ENCODE results near the gene FAM169A. TPM values are rescaled to one million over a fixed set of nuclear protein-coding genes. Genes with fewer than 3 reads are reported as not detected.

Gene FAM169A, protein sequence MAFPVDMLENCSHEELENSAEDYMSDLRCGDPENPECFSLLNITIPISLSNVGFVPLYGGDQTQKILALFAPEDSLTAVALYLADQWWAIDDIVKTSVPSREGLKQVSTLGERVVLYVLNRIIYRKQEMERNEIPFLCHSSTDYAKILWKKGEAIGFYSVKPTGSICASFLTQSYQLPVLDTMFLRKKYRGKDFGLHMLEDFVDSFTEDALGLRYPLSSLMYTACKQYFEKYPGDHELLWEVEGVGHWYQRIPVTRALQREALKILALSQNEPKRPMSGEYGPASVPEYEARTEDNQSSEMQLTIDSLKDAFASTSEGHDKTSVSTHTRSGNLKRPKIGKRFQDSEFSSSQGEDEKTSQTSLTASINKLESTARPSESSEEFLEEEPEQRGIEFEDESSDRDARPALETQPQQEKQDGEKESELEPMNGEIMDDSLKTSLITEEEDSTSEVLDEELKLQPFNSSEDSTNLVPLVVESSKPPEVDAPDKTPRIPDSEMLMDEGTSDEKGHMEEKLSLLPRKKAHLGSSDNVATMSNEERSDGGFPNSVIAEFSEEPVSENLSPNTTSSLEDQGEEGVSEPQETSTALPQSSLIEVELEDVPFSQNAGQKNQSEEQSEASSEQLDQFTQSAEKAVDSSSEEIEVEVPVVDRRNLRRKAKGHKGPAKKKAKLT
- 23.2 TPM for total RNA-seq (2021; ENCODE audit: unreplicated experiment)
- 4.2 and 6.5 TPM in 2 replicates for polyA plus RNA-seq (2012)
- Bru-seq, nascent RNA: percentile 84 among the genes with signal in this experiment
- percentile 84 among the genes with signal in this experiment for BruChase-seq, experiment 1, labeled RNA remaining after a 6-hour chase
- percentile 83 among the genes with signal in this experiment for BruChase-seq, experiment 2, labeled RNA remaining after a 2-hour chase
- long read RNA-seq, full-length matches to known transcripts: 3 of 54 reads
- long read RNA-seq, partial matches to known transcripts: 2 of 54 reads
- long read RNA-seq, other reads (novel, unspliced or antisense): 49 of 54 reads

DNA sequence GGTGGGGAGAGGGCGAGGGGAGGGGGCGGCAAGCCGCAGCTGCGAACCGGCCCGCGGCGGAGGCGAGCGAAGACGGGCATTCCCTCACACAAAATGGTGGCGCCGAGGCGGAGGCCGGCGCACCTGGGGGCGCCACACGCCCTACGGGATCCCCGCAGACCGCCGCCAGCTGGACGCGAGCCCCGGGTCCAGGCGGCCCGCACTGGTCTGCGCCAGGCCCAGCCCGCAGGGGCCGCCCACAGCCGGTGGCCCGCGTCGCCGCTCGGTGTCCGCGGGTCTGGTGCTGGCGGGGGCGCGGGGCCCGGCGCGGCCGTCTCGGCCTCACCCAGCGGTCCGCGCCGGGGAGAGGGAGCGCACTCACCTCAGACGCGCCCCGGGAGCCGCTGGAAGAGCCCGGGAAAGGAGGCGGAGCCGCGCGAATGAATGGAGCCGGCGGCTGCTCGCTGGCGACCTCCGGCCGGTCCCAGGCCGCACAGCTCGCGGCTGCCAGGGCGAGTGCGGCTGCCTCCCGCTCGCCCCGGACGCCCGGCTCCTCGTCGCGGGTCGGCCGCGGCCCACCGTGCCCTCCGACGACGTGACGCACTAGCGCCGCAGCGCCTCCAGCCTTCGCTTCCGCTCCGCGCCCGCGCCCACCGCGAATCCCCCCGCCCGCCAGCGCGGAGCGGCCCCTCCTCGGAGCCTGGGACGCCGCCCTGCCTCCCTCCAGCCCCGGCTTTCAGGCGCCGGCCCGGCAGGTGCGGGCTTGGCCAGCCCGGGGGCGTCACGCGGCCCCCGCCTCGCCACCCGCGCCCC, at the start of gene FAM169A:
TSS of gene FAM169A (minus strand) at position 584 of the 792 bp plus-strand sequence. CDS start 24,711 bp downstream, outside the sequence.
- DNase-seq (ENCODE audit: low read depth, low spot score) (no peak), ATAC-seq (peak; percentile 77)
- H3K9ac ChIP-seq (ENCODE audit: low read length): peak within 1 kb of the TSS; percentile 92
- H3K27ac ChIP-seq (ENCODE audit: low read depth, low read length): peak within 1 kb of the TSS; percentile 84
- ChIA-PET POLR2A (no interaction called here), CTCF (no interaction called here), RAD21 (ENCODE audit: low non-redundant PET in 1 of 2, low total read pairs in 2 of 2, uncharacterized antibody in 2 of 2, unreplicated experiment in 2 of 2) (no interaction called here)
- no TSS peak for BruUV-seq (replicated peaks)
- H3K79me2 ChIP-seq (ENCODE audit: insufficient read depth, low read length): peaks cover 47% of the 10 kb centered on the region
- H3K4me3 ChIP-seq (replicated peaks in 1 of 2; ENCODE audit: low read depth in 1 of 2, low read length in 2 of 2): peak within 1 kb of the TSS; percentile 75 to 91
- no peaks in the 10 kb centered on the region for H4K20me1 ChIP-seq (ENCODE audit: insufficient read depth)
- no peaks in the 10 kb centered on the region for H3K9me2 ChIP-seq (ENCODE audit: insufficient read depth)
- H3K4me1 ChIP-seq (ENCODE audit: control insufficient read depth in 1 of 2, insufficient read depth in 2 of 2, low read length in 2 of 2): peaks cover 8 to 19% of the 10 kb centered on the region in 2 experiments; a peak in 3 of 4 replicates
- H3K4me2 ChIP-seq (ENCODE audit: low read length): peak within 1 kb of the TSS; percentile 98
- no peaks in the 10 kb centered on the region for H3K36me3 ChIP-seq (ENCODE audit: control insufficient read depth in 1 of 2, insufficient read depth in 2 of 2, low read length in 2 of 2)
- no peaks in the 10 kb centered on the region for H3K27me3 ChIP-seq (ENCODE audit: insufficient read depth, low read length)
- H2AFZ ChIP-seq (ENCODE audit: low read depth, low read length, poor library complexity, severe bottlenecking): peak within 1 kb of the TSS; percentile 92
- intact Hi-C loops (cut with micrococcal nuclease): no loop called here
- H3K9me3 ChIP-seq (ENCODE audit: control insufficient read depth in 1 of 2, insufficient read depth in 1 of 2, low read depth in 1 of 2, low read length in 2 of 2): no peaks in the 10 kb centered on the region
- no peak for TF ChIP-seq EGR1 (IDR thresholded peaks at IDR 0.05; ENCODE audit: low read depth)
- TF ChIP-seq, protein P1, sequence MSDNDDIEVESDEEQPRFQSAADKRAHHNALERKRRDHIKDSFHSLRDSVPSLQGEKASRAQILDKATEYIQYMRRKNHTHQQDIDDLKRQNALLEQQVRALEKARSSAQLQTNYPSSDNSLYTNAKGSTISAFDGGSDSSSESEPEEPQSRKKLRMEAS (IDR thresholded peaks at IDR 0.05): peak; percentile 47
- TF ChIP-seq, protein P2, sequence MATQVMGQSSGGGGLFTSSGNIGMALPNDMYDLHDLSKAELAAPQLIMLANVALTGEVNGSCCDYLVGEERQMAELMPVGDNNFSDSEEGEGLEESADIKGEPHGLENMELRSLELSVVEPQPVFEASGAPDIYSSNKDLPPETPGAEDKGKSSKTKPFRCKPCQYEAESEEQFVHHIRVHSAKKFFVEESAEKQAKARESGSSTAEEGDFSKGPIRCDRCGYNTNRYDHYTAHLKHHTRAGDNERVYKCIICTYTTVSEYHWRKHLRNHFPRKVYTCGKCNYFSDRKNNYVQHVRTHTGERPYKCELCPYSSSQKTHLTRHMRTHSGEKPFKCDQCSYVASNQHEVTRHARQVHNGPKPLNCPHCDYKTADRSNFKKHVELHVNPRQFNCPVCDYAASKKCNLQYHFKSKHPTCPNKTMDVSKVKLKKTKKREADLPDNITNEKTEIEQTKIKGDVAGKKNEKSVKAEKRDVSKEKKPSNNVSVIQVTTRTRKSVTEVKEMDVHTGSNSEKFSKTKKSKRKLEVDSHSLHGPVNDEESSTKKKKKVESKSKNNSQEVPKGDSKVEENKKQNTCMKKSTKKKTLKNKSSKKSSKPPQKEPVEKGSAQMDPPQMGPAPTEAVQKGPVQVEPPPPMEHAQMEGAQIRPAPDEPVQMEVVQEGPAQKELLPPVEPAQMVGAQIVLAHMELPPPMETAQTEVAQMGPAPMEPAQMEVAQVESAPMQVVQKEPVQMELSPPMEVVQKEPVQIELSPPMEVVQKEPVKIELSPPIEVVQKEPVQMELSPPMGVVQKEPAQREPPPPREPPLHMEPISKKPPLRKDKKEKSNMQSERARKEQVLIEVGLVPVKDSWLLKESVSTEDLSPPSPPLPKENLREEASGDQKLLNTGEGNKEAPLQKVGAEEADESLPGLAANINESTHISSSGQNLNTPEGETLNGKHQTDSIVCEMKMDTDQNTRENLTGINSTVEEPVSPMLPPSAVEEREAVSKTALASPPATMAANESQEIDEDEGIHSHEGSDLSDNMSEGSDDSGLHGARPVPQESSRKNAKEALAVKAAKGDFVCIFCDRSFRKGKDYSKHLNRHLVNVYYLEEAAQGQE (IDR thresholded peaks at IDR 0.05; ENCODE audit: low read depth): no peak
- no peak for TF ChIP-seq EZH2phosphoT487 (IDR thresholded peaks at IDR 0.05; ENCODE audit: borderline replicate concordance)
- TF ChIP-seq YY1 (IDR thresholded peaks at IDR 0.05; ENCODE audit: extremely low read depth, insufficient replicate concordance, low read depth, low read length): peak; percentile 88
- no peak for TF ChIP-seq POLR2A (IDR thresholded peaks at IDR 0.05; ENCODE audit: borderline replicate concordance, extremely low read depth, insufficient read depth, insufficient read length)
- no peak for TF ChIP-seq CEBPB (IDR thresholded peaks at IDR 0.05; ENCODE audit: low read depth)
- TF ChIP-seq, protein P3, sequence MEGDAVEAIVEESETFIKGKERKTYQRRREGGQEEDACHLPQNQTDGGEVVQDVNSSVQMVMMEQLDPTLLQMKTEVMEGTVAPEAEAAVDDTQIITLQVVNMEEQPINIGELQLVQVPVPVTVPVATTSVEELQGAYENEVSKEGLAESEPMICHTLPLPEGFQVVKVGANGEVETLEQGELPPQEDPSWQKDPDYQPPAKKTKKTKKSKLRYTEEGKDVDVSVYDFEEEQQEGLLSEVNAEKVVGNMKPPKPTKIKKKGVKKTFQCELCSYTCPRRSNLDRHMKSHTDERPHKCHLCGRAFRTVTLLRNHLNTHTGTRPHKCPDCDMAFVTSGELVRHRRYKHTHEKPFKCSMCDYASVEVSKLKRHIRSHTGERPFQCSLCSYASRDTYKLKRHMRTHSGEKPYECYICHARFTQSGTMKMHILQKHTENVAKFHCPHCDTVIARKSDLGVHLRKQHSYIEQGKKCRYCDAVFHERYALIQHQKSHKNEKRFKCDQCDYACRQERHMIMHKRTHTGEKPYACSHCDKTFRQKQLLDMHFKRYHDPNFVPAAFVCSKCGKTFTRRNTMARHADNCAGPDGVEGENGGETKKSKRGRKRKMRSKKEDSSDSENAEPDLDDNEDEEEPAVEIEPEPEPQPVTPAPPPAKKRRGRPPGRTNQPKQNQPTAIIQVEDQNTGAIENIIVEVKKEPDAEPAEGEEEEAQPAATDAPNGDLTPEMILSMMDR (IDR thresholded peaks at IDR 0.05 in 2 of 3, conservative IDR thresholded peaks at IDR 0.05 in 1 of 3; ENCODE audit: borderline replicate concordance in 1 of 3, insufficient read depth in 1 of 3, low read depth in 2 of 3, low read length in 2 of 3): no peak
- peak; percentile 53 for TF ChIP-seq POLR2AphosphoS5 (IDR thresholded peaks at IDR 0.05; ENCODE audit: low read depth, low read length)
- no peak for TF ChIP-seq CBX3 (IDR thresholded peaks at IDR 0.05; ENCODE audit: low read depth)
- no peak for TF ChIP-seq SP1 (IDR thresholded peaks at IDR 0.05; ENCODE audit: low read depth)
- TF ChIP-seq, protein P4, sequence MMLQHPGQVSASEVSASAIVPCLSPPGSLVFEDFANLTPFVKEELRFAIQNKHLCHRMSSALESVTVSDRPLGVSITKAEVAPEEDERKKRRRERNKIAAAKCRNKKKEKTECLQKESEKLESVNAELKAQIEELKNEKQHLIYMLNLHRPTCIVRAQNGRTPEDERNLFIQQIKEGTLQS (IDR thresholded peaks at IDR 0.05): no peak
- TF ChIP-seq ZFX (IDR thresholded peaks at IDR 0.05): peak; percentile 99
- TF ChIP-seq RAD21 (IDR thresholded peaks at IDR 0.05; ENCODE audit: low read depth): no peak
- no peak for TF ChIP-seq ZNF274 (IDR thresholded peaks at IDR 0.05; ENCODE audit: low read depth, low read length)
- TF ChIP-seq JUND (IDR thresholded peaks at IDR 0.05): no peak
- TF ChIP-seq SIN3A (IDR thresholded peaks at IDR 0.05; ENCODE audit: low read depth): no peak
- TF ChIP-seq SRF (IDR thresholded peaks at IDR 0.05; ENCODE audit: low read depth): no peak
- TF ChIP-seq FOSL1 (IDR thresholded peaks at IDR 0.05; ENCODE audit: low read depth): no peak
